ENCODE measurements around the gene ADGRL3. TPM values are rescaled to one million over a fixed set of nuclear protein-coding genes. Genes with fewer than 3 reads are reported as not detected.

The ADGRL3 gene
- total and polyA plus RNA-seq, 3 donors from 2014 or later, result 11.6 to 21.6 (median 12.8) TPM

GRCh38 chr4:61275241-61275640 is 75.1 kb downstream of the ADGRL3 start:
- H3K27ac ChIP-seq, result no peak overlapping the region
- 66 to 72% methylated on average over 2 of the region's 2 CpGs for WGBS, 2 donors
- no peaks in the 10 kb centered on the region for H3K27me3 ChIP-seq
- no peaks in the 10 kb centered on the region for H3K4me1 ChIP-seq
- no peak overlapping the region for H3K4me3 ChIP-seq
- no peak for TF ChIP-seq CTCF (IDR thresholded peaks at IDR 0.05)
- DNase-seq, result no peak
- H3K9me3 ChIP-seq, result no peaks in the 10 kb centered on the region
- no peaks in the 10 kb centered on the region for H3K36me3 ChIP-seq (ENCODE audit: low read depth, missing control alignments)
- intact Hi-C loops (cut with DNase I; ENCODE audit: low total_unique reads), result no loop called here

- no peaks in the 10 kb centered on the region for H3K4me1 ChIP-seq
- no peak overlapping the region for H3K27ac ChIP-seq
- intact Hi-C loops (cut with DNase I; ENCODE audit: low total_unique reads), result no loop called here
- 92 to 94% methylated on average over 1 of the region's 1 CpG for WGBS, 2 donors
- H3K9me3 ChIP-seq, result no peaks in the 10 kb centered on the region
- H3K4me3 ChIP-seq, result no peak overlapping the region
- no peak for TF ChIP-seq CTCF (IDR thresholded peaks at IDR 0.05)
- TF ChIP-seq POLR2A (IDR thresholded peaks at IDR 0.05), result no peak
- no peak for DNase-seq
- H3K27me3 ChIP-seq, result no peaks in the 10 kb centered on the region
- no peaks in the 10 kb centered on the region for H3K36me3 ChIP-seq (ENCODE audit: low read depth, missing control alignments)
Measured at GRCh38 chr4:61276029-61276428, 75.9 kb downstream of the ADGRL3 start.

GRCh38 chr4:61277785-61278760 is 77.9 kb downstream of the ADGRL3 start:
- Histone ChIP-seq H3K36me3 (ENCODE audit: low read depth, missing control alignments) (no peaks in the 10 kb centered on the region), H3K4me3 (no peak overlapping the region), H3K27me3 (no peaks in the 10 kb centered on the region), H3K4me1 (no peaks in the 10 kb centered on the region), H3K27ac (no peak overlapping the region), H3K9me3 (no peaks in the 10 kb centered on the region)
- DNase-seq, result no peak
- intact Hi-C loops (cut with DNase I; ENCODE audit: low total_unique reads), result no loop called here
- WGBS, 2 donors, result 80 to 85% methylated on average over 5 of the region's 5 CpGs
- TF ChIP-seq CTCF (IDR thresholded peaks at IDR 0.05), result no peak
- no peak for TF ChIP-seq POLR2A (IDR thresholded peaks at IDR 0.05)

- Histone ChIP-seq H3K4me3 (no peak overlapping the region), H3K4me1 (no peaks in the 10 kb centered on the region), H3K27ac (no peak overlapping the region), H3K9me3 (no peaks in the 10 kb centered on the region), H3K27me3 (no peaks in the 10 kb centered on the region), H3K36me3 (ENCODE audit: low read depth, missing control alignments) (no peaks in the 10 kb centered on the region)
- 84 to 90% methylated on average over 3 of the region's 3 CpGs for WGBS, 2 donors
- intact Hi-C loops (cut with DNase I; ENCODE audit: low total_unique reads), result no loop called here
- TF ChIP-seq CTCF (IDR thresholded peaks at IDR 0.05) (no peak), POLR2A (IDR thresholded peaks at IDR 0.05) (no peak)
- DNase-seq, result no peak
Measured at GRCh38 chr4:61292322-61292721, 92.2 kb downstream of the ADGRL3 start.
